NCI-H69 (cell line): ENCODE results near the gene ACOT12.
"Not testable (repeated sequence)": the region's sequence is repeated elsewhere in the genome, so short reads cannot be mapped to it uniquely, and the experiment has no call there.

Experiments
- DNase-seq: peaks from one replicate; lab custom pipeline; 2025; lab: John Stamatoyannopoulos, UW

The ACOT12 gene

DNA sequence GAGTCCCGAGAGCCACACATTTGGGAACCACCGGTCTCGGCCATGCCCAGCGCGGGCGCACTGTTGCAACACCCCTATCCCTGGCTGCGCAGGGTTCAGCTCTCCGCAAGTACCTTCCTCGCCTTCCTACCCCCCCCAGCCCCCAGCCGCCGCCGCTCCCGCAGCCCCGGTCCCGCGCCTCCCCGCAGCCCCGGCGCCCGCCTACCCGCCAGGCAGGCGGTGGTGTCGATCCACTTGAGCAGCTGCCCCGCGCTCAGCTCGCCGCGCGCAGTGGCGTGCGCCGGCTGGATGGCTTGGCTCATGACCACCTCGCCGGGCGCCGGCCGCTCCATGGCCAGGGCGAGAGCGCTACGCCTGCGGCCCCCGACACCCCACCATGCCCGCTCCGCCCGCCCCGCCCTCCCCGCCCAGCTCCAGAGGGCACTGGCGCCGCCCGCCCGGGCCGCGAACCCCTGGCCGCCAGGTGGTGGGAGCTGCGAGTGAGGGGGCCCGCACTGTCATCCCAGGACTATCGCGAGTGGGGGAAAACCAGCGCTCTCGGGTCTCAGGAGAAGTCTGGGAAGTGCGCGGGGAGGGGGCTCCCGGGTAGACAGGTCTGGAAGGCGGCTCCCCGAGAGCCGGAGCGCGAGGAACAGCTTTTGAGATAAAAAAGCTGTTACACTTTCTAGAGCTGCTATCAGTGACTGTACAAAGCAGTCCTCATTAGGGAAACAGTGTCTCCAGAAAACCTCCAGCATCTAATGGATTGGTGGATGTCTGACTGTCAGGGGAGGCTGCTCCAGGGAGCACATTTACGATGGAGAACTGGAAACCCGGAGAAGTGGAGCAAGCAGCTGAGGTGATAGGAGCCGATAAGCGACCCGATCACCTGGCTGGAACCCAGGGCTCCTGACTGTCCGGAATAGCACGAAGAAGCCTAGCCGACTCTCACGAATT lies at the start of gene ACOT12:
Gene ACOT12, minus strand, starts transcription at position 352 of the 936 bp plus-strand sequence. Its CDS starts 20 bp downstream, at position 332.
- peak; percentile 63 for DNase-seq

DNA sequence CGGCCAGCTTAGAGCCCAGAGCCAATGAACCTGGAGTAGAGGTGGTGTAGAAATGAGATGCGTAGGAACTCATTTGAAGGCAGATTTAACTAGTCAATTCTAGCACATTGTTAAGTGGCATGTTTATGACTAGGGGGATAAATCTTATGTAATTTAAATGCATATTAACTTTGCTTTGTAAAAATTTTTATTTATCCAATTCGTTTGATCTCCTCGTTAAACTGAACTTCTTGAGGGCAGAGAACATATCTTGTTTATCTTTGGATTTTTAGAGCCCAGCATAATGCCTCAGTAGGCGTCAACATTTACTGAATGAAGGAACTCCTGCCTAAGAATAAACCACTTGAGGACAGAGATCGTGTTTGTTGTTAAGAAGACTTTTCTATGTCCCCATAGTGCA lies 41.1 kb upstream of the ACOT12 start:
- DNase-seq: no peak

DNA sequence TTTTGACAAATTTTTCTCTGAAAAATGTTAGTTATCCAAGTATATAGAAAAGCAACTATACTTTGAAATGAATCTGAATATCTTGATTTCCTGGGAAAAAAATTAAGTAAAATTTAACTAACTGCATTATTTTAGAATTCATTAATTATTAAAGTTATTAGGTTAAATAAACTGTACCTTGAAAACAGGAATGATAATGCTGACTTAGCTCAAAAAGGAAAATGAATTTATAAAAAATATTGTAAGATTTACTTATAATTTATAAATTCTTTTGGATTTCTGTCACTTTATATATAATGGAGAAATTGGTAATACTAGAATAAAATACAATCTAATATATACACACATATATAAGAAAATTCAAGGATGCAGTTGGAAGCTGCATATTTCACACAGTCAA lies 36.1 kb upstream of the ACOT12 start:
- DNase-seq: no peak

DNA sequence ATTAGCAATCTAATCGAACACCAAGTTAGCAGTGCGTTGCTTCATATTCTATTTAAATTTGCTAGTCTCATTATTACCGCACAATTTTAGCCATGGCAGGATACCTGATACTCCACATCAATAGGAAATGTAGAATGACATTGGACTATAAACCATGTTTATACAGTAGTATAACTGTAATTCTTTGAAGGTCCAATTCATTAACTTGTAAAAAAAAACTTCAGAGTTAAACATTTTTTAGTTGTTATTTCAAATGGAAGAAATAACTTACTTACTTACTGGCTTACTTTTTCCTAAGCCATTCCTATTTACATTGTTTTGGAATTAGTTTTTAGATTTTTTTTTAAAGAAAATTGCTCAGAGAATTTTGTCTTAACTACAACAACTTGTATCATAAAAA lies 35.4 kb upstream of the ACOT12 start:
- DNase-seq: no peak

DNA sequence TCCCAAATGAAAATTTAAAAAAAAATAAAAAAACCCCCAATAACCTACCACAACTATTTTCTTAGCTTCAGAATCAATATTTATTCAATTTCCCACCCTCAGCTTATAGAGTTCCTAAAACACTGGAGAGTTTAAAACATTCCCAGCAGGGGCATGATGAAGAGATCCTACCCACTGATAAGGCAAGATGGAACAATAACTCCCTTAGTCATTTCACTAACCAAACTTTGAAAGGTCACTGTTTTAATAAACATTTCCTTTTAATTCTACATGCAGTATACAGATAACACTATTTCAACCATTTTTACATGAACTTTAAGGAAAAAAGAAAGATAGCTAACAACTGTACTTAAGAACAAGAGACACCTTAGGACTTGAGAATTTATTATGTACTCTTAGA lies 34.9 kb upstream of the ACOT12 start:
- DNase-seq: peak; percentile 11

DNA sequence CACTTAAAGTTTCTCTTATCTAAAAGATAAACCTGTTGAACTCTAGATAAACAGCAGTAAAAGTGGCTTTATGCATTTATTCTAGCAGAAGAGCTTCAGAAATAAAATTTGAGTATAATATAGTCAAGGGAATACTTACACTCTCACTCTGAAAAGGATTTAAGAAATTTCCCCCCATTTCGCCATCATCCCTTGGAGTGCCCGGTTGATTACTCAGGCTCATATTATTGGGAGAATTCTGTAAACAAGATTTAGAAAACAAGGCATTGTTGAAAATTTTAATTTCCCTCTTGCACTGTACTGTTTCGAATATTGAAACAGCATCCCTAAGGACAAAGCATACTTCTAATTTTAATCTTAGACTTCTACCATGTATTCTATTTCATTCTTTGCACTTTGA lies 34.5 kb upstream of the ACOT12 start:
- no peak for DNase-seq

DNA sequence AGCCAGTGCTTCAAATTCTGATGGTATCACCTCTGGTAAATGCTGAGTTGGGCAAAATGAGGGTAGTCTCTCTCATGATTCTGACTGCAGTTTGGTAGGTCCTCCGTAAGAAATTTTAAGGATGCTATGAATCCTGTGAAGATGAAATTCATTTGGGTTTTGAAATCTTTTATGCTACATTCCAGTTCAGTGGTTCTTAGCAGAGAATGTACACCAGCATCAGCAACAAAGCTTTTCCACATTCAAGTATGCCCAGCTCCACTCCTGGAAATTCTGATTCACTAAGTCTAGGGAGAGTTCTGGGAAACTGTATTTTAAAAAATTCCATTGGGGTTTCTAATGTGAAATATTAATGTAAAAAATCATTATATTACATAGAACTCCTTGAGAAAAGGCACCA lies 33.6 kb upstream of the ACOT12 start:
- DNase-seq: no peak

DNA sequence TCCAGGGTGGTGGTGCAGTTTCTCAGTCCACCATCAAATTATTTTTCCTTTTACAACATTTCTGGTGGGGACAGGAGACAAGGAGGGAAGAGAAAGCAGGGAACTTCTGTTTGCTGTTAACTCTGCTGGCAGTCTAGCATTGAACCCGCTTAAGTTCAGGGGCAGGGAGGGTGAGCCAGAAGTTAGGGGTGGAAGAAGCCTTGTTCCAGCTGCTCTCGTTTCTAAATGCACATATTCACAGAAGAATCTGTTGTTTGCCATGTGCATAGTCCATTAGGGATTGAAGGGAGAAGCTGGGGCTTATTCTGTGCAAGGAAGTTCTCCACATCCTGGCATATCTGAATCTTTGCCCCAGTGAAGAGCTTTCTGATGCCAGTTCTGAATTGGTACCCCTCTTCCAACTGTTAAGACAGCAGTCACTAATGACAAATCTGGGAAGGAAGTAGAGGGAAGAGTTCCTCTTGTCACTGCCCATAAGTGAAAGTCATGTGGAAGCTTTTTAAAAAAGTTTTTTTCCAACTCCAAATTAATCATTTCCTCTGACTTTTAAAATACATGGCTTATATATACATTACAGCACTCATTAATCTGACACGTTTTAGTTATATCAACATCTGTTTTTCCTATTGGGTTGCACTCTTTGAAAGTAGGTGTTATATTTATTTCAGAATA lies 32.6 kb upstream of the ACOT12 start:
- no peak for DNase-seq

DNA sequence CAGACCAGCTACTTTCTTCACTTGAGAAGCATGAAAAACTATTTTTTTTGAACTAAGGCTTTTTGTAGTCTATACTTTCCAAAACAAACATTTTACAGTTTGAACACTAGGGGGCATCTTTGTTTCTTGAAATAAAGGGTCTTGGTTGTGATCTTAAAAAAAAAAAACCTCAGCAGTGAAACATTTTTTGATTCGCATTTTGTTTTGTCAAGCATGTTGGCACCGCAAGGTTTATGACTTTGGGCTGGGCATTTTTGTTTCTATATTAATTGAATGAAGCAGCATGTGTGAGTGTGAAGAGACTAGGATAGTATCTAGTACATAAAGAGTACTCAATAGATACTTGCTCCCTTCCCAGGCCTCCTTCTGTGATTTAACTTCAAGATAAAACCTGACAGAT lies 31.6 kb upstream of the ACOT12 start:
- peak; percentile 70 for DNase-seq

DNA sequence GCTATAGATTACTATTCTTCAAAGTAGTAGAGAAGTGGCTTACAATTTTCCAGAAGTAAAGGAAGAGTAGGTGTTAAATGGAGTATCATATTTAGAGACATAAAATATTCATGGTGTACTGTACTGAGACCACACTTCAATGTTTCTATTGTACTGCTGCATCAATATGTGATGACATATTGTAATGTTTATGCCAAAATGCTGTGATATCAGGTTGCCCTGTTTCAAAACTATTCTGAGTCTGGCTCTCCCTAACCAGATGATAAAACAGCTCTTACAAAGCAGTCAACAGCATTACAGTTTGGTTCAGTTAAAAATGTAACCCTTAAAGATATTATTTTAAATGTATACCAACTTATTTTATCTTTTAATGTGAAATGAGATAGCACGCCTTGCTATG lies 30.8 kb upstream of the ACOT12 start:
- DNase-seq: no peak

DNA sequence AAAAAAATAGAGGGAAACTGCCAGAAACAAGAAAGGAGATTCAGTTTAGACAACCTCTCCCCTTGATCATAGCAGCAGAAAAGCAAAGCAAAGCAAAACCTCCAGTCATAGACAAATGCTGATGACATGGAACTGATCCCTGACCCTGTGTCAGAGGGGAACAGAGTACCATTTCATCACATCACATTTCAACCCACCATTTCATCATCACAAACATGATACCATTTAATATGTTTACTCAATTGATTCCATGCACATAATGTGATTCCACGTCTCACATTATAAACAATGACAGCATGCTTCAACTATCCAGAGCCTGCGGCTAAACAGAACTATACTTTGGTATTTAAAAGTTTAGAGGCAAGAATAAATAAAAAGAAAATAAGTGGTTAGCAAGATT lies 28.7 kb upstream of the ACOT12 start:
- DNase-seq: no peak

DNA sequence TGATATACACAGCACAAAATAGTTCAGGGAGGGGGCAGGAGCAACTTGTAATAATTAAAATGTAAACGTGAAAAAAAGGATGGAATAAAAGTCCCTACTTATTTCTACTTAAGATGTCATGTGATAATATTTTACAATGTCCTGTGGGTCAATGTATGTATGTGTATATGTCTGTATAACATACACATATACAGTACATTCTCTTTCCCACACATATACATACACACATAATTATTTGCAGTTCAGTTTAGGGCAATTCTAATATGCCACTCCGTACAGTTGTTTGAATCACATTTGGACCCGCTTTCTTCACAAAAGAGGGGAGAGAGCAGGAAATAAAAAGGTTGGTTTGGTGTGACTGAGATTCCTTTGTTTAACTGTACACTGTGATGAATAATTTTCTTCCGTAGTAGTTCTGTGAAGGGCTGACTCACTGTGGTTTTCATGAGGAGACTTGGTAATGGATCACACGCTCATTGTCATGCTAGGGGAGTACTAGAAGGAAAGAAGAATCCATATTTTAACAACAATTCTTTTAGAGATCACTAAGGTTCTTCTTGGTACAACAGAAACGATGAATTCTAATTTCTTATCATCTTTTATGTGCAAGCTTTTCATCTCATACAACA lies 26.2 kb upstream of the ACOT12 start:
- DNase-seq: no peak

DNA sequence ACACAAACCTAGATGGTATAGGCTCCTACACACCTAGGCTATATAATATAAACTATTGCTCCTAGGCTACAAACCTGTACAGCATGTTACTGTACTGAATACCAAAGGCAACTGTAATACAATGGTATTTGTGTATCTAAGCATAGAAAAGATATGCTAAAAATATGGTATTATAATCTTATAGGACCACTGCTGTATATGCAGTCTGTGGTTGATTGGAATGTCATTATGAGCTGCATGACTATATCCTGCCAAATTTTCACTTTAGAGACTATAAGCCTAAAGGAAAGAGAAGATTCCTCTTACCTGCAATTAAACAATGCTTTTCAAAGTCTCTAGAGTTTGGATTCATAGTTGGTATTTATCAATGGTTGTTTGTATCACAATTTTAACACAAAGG lies 24.7 kb upstream of the ACOT12 start:
- DNase-seq: no peak

DNA sequence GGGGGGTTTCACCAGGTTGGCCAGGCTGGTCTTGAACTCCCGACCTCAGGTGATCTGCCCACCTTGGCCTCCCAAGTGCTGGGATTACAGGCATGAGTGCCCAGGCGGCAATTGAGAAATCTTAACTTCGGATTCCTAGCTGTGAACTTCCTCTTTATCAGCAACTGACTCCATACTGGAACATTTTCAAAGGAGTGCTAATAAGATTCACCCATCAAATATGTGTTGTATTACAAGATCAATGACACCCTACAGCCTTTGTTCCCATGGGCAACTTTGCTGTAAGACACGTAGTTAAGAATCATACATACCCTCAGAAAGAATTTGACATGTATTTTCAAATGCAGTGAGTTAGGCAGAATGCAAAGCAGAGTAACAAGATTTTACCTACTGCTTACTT lies 23.1 kb upstream of the ACOT12 start:
- DNase-seq: no peak

DNA sequence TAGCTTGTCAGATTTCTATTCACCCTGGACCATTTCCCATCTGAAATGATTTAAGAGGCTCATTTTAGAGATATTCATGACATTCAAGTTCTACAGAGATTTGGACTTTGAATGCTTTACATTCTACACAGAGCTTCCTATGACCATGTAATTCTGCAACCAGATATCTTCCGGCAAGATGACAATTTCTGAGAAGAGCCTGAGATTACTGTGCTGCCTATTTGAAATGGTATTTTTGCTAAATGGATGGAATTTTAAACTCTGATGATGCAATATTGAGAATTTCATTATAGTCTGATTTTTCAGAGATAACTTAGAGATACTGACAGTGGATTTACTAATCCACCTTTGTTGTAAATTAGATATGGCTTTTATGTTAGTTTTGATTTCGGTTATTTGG lies 16.0 kb upstream of the ACOT12 start:
- no peak for DNase-seq

DNA sequence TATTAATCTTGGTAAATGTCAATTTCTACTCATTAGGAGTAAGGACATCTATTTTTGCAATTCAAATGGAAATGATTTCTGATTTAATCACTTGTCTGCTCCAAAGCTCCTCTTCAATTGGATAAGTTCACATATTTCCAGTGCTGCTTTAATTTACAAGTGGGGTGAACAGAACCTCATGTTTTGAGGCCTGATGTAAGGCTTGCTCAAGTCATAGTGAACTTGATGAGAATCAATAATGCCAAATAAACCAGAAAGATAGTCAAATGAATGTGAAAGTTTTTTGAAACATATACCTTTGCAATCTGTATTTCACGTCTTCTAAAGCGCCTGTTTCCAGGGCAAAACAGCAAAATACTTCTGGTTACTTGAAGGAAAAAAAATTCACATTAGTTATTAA lies 15.4 kb upstream of the ACOT12 start:
- DNase-seq: no peak

DNA sequence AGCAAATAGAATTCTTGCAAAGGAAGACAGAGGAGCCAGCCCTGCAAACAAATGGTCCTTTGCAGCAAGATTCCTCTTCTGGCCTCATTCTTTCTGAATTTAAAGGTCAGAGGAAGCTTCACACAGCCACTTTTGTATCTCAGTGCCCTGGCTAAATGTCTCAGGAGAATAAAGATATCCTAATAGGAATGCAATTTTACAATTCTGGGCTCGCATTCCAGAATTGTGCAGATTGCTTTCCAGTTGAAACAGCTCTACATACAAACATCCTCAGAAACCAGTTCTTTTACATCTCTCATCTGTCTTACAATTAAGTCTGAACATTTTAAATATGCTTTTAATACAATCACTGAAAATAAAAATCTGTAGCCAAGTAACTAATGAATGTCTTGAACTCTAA lies 14.6 kb upstream of the ACOT12 start:
- no peak for DNase-seq

DNA sequence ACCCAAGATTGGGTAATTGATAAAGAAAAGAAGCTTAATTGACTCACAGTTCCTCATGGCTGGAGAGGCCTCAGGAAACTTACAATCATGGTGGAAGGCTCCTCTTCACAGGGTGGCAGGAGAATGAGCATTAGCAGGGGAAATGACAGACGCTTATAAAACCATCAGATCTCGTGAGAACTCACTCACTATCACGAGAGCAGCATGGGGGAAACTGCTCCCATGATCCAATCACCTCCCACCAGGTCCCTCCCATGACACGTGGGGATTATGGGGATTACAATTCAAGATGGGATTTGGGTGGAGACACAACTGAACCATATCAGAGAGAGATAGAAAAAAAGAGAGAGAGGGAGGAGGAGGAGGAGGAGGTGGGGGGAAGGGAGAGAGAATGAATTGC lies 13.9 kb upstream of the ACOT12 start:
- DNase-seq: not testable (repeated sequence)

DNA sequence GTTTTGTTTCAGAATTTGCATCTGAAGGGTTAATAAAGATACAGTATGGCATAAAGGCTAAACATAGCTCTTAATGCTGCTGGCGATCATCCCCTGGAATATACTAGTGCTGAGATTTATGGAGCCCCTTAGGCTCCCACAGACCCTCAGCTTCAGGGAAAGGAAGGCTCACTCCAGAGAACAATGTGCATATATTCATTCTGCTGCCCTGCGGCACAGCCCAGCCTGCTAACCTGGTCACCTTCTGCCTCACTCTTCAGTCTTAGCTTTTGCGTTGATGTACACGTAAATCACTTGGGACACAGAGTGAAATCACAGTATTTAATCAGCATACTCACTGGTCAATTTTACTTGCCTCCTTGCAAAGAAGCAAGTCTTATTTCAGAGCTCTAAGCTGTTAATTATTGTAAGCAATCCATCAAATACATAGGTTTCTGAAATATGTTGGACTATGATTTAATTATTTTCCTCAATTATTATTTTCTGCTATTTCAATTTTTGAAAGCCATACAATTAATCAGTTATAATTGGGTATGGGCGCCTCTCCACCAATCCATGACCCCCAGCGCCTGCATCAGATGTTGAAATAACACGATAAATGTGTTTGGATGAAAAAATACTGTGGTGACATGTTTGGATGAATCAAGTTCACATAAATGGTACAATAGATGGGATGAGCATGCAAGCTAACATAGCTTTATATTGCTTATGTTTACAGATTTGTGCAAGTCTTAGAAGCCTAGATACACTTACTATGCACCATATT lies 11.4 kb upstream of the ACOT12 start:
- DNase-seq: no peak

DNA sequence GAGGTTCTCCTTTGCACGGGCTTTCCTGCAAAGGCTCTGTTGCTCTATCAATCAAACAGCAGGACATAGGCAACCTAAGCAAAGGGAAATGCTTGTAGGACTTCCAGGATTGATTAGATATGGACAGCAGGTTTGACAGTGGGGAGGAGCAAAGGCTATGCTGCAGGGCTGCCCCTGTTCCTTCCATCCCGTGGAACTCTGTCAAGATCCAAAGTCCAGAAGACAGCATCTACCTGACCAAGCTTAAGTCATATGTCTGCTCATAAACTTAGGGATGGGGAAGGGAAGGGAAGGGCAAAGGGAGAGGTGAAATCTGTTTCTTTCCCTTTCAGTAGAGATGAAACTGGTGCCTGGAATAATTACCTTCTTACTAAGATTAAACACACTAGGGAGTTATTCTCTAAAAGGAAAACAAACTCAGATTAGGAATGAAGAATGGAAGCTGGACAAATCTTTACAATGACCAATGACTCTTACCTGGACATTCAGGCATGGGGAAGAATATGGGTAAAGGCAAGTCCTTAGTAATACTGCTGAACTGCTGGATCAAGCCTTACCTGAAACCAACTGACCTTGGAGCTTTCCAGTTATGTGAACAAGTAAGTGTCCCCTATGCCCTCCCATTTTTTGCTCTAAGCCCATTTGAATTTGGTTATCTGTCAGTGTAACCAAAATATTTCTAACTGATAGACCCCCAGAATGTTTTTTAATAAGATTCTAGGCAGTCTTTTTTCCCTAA lies 8.4 kb upstream of the ACOT12 start:
- DNase-seq: peak; percentile 24

DNA sequence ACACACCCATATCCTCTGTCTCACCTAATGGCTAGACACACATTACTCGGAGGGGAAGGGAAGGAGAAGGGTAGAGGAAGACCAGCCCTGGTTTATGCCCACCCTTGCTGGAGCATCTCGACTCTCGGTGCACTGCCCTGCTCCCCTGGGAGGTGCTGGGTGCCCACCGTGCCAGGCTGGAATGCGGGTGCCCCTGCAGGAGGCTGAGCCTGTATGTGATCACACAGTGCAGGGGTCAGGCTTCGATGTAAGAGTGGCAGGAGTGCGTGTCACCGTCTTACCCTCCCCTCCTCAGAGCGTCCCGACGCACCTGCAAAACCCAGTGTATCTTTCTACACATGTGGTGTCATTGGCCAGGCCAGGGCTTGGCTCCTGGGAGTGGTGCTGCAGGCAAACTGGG lies 7.3 kb upstream of the ACOT12 start:
- DNase-seq: no peak

DNA sequence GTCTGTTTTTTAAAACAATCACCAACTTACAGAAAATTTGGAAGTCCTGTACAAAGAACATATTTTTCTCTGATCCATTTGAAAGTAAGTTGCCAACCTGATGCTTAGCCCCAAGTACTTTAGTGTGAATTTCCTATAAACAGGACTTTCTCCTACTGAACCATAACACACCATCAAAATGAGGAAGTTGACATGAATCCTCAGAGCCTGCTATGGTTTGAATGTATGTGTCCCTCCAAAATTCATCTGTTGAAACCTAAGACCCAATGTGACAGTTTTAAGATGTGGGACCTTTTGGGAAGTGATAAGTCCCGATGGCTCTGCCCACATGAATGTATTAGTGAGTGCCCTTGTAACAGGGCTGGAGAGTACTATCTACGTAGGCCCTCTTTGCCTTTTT lies 6.4 kb upstream of the ACOT12 start:
- no peak for DNase-seq
